HG03342 (cell line): ENCODE data around the gene EPHA1.

Experiments
- ATAC-seq: cut with Tn5 transposase; IDR thresholded peaks from one replicate; pipeline ENCODE4 v1.9.1; 2021; ENCODE audit warnings: mild to moderate bottlenecking, moderate library complexity; ENCODE audit not compliant: unreplicated experiment

The EPHA1 gene

GRCh38 chr7:143408686-143409561 is at the start of gene EPHA1:
EPHA1 (minus strand) TSS chr7:143408856; CDS start chr7:143408805, 51 bp downstream.
- ATAC-seq: peak; percentile 44

GRCh38 chr7:143458263-143458662 is 49.6 kb upstream of the EPHA1 start:
- no peak for ATAC-seq

GRCh38 chr7:143456992-143457793 is 48.5 kb upstream of the EPHA1 start:
- ATAC-seq: no peak

GRCh38 chr7:143455942-143456341 is 47.3 kb upstream of the EPHA1 start:
- ATAC-seq: no peak

GRCh38 chr7:143455491-143455890 is 46.8 kb upstream of the EPHA1 start:
- ATAC-seq: no peak

GRCh38 chr7:143454091-143454680 is 45.5 kb upstream of the EPHA1 start:
- no peak for ATAC-seq

GRCh38 chr7:143452495-143452894 is 43.8 kb upstream of the EPHA1 start:
- no peak for ATAC-seq

- ATAC-seq: no peak
Observed at GRCh38 chr7:143451746-143452145, 43.1 kb upstream of the EPHA1 start.

- no peak for ATAC-seq
Observed at GRCh38 chr7:143451122-143451521, 42.5 kb upstream of the EPHA1 start.

- ATAC-seq: no peak
Observed at GRCh38 chr7:143449793-143450192, 41.1 kb upstream of the EPHA1 start.

GRCh38 chr7:143448429-143448828 is 39.8 kb upstream of the EPHA1 start:
- no peak for ATAC-seq

- no peak for ATAC-seq
Observed at GRCh38 chr7:143447466-143447865, 38.8 kb upstream of the EPHA1 start.

GRCh38 chr7:143444785-143445184 is 36.1 kb upstream of the EPHA1 start:
- ATAC-seq: no peak

- ATAC-seq: no peak
Observed at GRCh38 chr7:143444063-143444782, 35.6 kb upstream of the EPHA1 start.

- no peak for ATAC-seq
Observed at GRCh38 chr7:143443153-143443552, 34.5 kb upstream of the EPHA1 start, which contains the start of gene TAS2R60. TAS2R60 (plus strand) TSS chr7:143443453; CDS start chr7:143443453, 0 bp downstream.

GRCh38 chr7:143439866-143440265 is 31.2 kb upstream of the EPHA1 start:
- ATAC-seq: no peak

- ATAC-seq: no peak
Observed at GRCh38 chr7:143437578-143437977, 28.9 kb upstream of the EPHA1 start.

GRCh38 chr7:143436325-143436946 is 27.8 kb upstream of the EPHA1 start:
- peak; percentile 96 for ATAC-seq

- no peak for ATAC-seq
Observed at GRCh38 chr7:143435266-143435665, 26.6 kb upstream of the EPHA1 start.

GRCh38 chr7:143434660-143435059 is 26.0 kb upstream of the EPHA1 start:
- ATAC-seq: no peak
